IMR-90 (cell line): Measurements from ENCODE around the gene COX4I1.

Source experiments
- BHLHE40 ChIP-seq: fragments of 150-350 bp; IDR thresholded peaks from 2 replicates; pipeline ENCODE4 v1.6.1; 2016; ENCODE audit warnings: mild to moderate bottlenecking, low read depth, low read length
- CHD1 ChIP-seq: IDR thresholded peaks from 2 replicates; pipeline ENCODE4 v1.6.1; 2012; ENCODE audit warnings: low read depth, low read length, improper control_type of control experiment
- CTCF ChIP-seq: conservative IDR thresholded peaks from 2 replicates; pipeline ENCODE4 v1.5.1; 2012; ENCODE audit warnings: mild to moderate bottlenecking, low read depth, low read length, improper control_type of control experiment
- ELK1 ChIP-seq: fragments of 150-350 bp; IDR thresholded peaks from 2 replicates; pipeline ENCODE4 v1.6.1; 2016; ENCODE audit warnings: low read depth, mild to moderate bottlenecking, low read length, moderate library complexity, borderline replicate concordance
- FOS ChIP-seq: fragments of 150-350 bp; IDR thresholded peaks from 2 replicates; pipeline ENCODE4 v1.6.1; 2016; ENCODE audit warnings: low read depth, low read length
- MAFK ChIP-seq: IDR thresholded peaks from 2 replicates; pipeline ENCODE4 v1.6.1; 2012; ENCODE audit warnings: low read depth, low read length, improper control_type of control experiment
- MAZ ChIP-seq: IDR thresholded peaks from 2 replicates; pipeline ENCODE4 v1.6.1; 2012; ENCODE audit warnings: low read depth, mild to moderate bottlenecking, low read length, improper control_type of control experiment, moderate library complexity, borderline replicate concordance
- MXI1 ChIP-seq: IDR thresholded peaks from 2 replicates; pipeline ENCODE4 v1.6.1; 2012; ENCODE audit warnings: low read depth, mild to moderate bottlenecking, low read length, moderate library complexity, borderline replicate concordance
- POLR2A ChIP-seq: IDR thresholded peaks from 2 replicates; pipeline ENCODE4 v1.6.1; 2012; ENCODE audit warnings: mild to moderate bottlenecking, low read depth, low read length
- RFX5 ChIP-seq: IDR thresholded peaks from 2 replicates; pipeline ENCODE4 v1.8.0; 2012; ENCODE audit warnings: low read depth, mild to moderate bottlenecking, low read length, moderate library complexity
- SMC3 ChIP-seq: fragments of 150-350 bp; IDR thresholded peaks from 2 replicates; pipeline ENCODE4 v1.6.1; 2016; ENCODE audit warnings: low read depth, mild to moderate bottlenecking, antibody characterized with exemption, low read length, moderate library complexity
- USF2 ChIP-seq: fragments of 150-350 bp; IDR thresholded peaks from 2 replicates; pipeline ENCODE4 v1.6.1; 2017; ENCODE audit warnings: mild to moderate bottlenecking, antibody characterized with exemption, low read length, low read depth

GRCh38 chr16:85805442-85806045, 6.0 kb downstream of the COX4I1 start:
- TF ChIP-seq BHLHE40 (no peak), CTCF (no peak), RFX5 (no peak), FOS (no peak), CHD1 (no peak), MXI1 (no peak), POLR2A (no peak), USF2 (no peak), MAZ (no peak), ELK1 (no peak), MAFK (no peak), SMC3 (no peak)
